HepG2 (cell line): Measurements from ENCODE around the gene LSS. TPM values are rescaled to one million over a fixed set of nuclear protein-coding genes. Genes with fewer than 3 reads are reported as not detected.

ENCODE experiments used
- ATAD3A ChIP-seq: sonication (generic); formaldehyde crosslinking; IDR thresholded peaks from 2 replicates; pipeline ENCODE4 v1.4.0; 2020; ENCODE audit warnings: missing genetic modification reagents
- DRAP1 ChIP-seq: IDR thresholded peaks from 2 replicates; pipeline ENCODE4 v1.6.1; 2016; ENCODE audit warnings: missing genetic modification reagents, missing compliant biosample characterization
- LBX2 ChIP-seq: sonication (generic); formaldehyde crosslinking; IDR thresholded peaks from 2 replicates; pipeline ENCODE4 v1.5.0; 2020; ENCODE audit warnings: missing genetic modification reagents, mild to moderate bottlenecking, borderline replicate concordance
- LCORL ChIP-seq, 2 experiments: fragments of 450-650 bp in 1 of 2; sonication (generic) in 1 of 2; formaldehyde crosslinking in 1 of 2; IDR thresholded peaks; 2 replicates each; pipeline versions ENCODE4 v1.5.0 to v1.6.1; 2017 to 2020; ENCODE audit warnings: antibody characterized with exemption in 1 of 2, missing genetic modification reagents in 1 of 2
- MED8 ChIP-seq: sonication (generic); formaldehyde crosslinking; IDR thresholded peaks from 2 replicates; pipeline ENCODE4 v1.8.1; 2023; ENCODE audit warnings: mild to moderate bottlenecking, missing genetic modification reagents; ENCODE audit not compliant: insufficient replicate concordance
- NBN ChIP-seq: fragments of 450-650 bp; conservative IDR thresholded peaks from 2 replicates; pipeline ENCODE4 v1.6.1; 2017
- PRPF4 ChIP-seq: fragments of 200-400 bp; formaldehyde crosslinking; IDR thresholded peaks from 2 replicates; pipeline ENCODE4 v1.6.1; 2016; ENCODE audit warnings: low read length, low read depth; ENCODE audit not compliant: poor library complexity, severe bottlenecking
- SRSF9 ChIP-seq: fragments of 200-400 bp; formaldehyde crosslinking; IDR thresholded peaks from 2 replicates; pipeline ENCODE4 v1.6.1; 2018; ENCODE audit warnings: borderline replicate concordance, mild to moderate bottlenecking, low read depth, low read length; ENCODE audit not compliant: insufficient read depth, poor library complexity, severe bottlenecking
- THAP8 ChIP-seq: sonication (generic); formaldehyde crosslinking; IDR thresholded peaks from 2 replicates; pipeline ENCODE4 v1.5.1; 2020; ENCODE audit warnings: missing genetic modification reagents, mild to moderate bottlenecking, borderline replicate concordance
- ZBTB10 ChIP-seq: sonication (generic); formaldehyde crosslinking; IDR thresholded peaks from 2 replicates; pipeline ENCODE4 v1.4.0; 2020; ENCODE audit warnings: missing genetic modification reagents, borderline replicate concordance
- ZNF160 ChIP-seq: sonication (generic); formaldehyde crosslinking; IDR thresholded peaks from 2 replicates; pipeline ENCODE4 v1.8.0; 2022; ENCODE audit warnings: mild to moderate bottlenecking, inconsistent platforms, missing genetic modification reagents
- ZNF572 ChIP-seq: sonication (generic); formaldehyde crosslinking; IDR thresholded peaks from 2 replicates; pipeline ENCODE4 v1.5.1; 2020; ENCODE audit warnings: mild to moderate bottlenecking, missing genetic modification reagents
- ZNF605 ChIP-seq: sonication (generic); formaldehyde crosslinking; IDR thresholded peaks from 2 replicates; pipeline ENCODE4 v1.8.0; 2022; ENCODE audit warnings: mild to moderate bottlenecking, missing genetic modification reagents
- ZNF687 ChIP-seq: sonication (generic); formaldehyde crosslinking; IDR thresholded peaks from 2 replicates; pipeline ENCODE4 v1.5.1; 2020; ENCODE audit warnings: mild to moderate bottlenecking, missing genetic modification reagents, moderate library complexity
- ZNF737 ChIP-seq: sonication (generic); formaldehyde crosslinking; IDR thresholded peaks from 2 replicates; pipeline ENCODE4 v1.5.0; 2020; ENCODE audit warnings: missing genetic modification reagents, mild to moderate bottlenecking, borderline replicate concordance
- ZNF770 ChIP-seq: sonication (generic); formaldehyde crosslinking; IDR thresholded peaks from 2 replicates; pipeline ENCODE4 v1.5.0; 2020; ENCODE audit warnings: mild to moderate bottlenecking, missing genetic modification reagents
- polyA plus RNA-seq, 8 experiments: library from polyadenylated mRNA; depleted of rRNA in 3 of 8; stranded (reverse) in 7 of 8; unstranded in 1 of 8; fragments of >200 nt; fragmentation: Illumina TruSeq in 4 of 8; extraction: Trizol in 4 of 8; gene quantifications; 2 replicates each; pipeline versions ENCODE4 v1.2.1 to v1.2.3, GENCODE V29; 2011 to 2016; ENCODE audit warnings: low read depth in 4 of 8, missing spikeins in 1 of 8, mixed read lengths in 1 of 8; ENCODE audit not compliant: insufficient read depth in 1 of 8
- total RNA-seq, 5 experiments: library from RNA; depleted of rRNA; stranded (reverse); fragments of >200 nt; fragmentation: Illumina TruSeq; extraction: Trizol; gene quantifications; 2 replicates each; pipeline ENCODE4 v1.2.3, GENCODE V29; 2016; ENCODE audit warnings: low read depth in 1 of 5

LSS gene
- total and polyA plus RNA-seq, 2 of the 13 experiments (the other 11 are each of a cell fraction or from before 2014, with no cell fraction given) = 72.6 to 113 TPM

- peak; percentile 99 for TF ChIP-seq ZBTB10
- TF ChIP-seq ATAD3A = no peak
- TF ChIP-seq MED8 (CRISPR knock-in tag) = peak; percentile 93
- no peak for TF ChIP-seq THAP8 (CRISPR knock-in tag)
- no peak for TF ChIP-seq PRPF4
- TF ChIP-seq SRSF9 = no peak
- TF ChIP-seq ZNF687 (CRISPR knock-in tag) = peak; percentile 98
- TF ChIP-seq DRAP1 (CRISPR knock-in tag) = peak; percentile 99
- TF ChIP-seq ZNF160 (CRISPR knock-in tag) = no peak; the same call in 1 of the 2 replicates
- TF ChIP-seq ZNF770 (CRISPR knock-in tag) = peak; percentile 61; the same call in 1 of the 2 replicates
- peak; percentile 77; the same call in 1 of the 2 replicates for TF ChIP-seq LBX2 (CRISPR knock-in tag)
- TF ChIP-seq LCORL (IDR thresholded peaks at IDR 0.05) = no peak
- peak; percentile 91 for TF ChIP-seq LCORL (CRISPR knock-in tag; IDR thresholded peaks at IDR 0.05)
- no peak for TF ChIP-seq ZNF737 (CRISPR knock-in tag)
- TF ChIP-seq ZNF605 = peak; percentile 87
- peak; percentile 14; the same call in 1 of the 2 replicates for TF ChIP-seq ZNF572
- no peak for TF ChIP-seq NBN
These were observed 72.8 kb downstream of the LSS start, which contains the start of gene FTCD (continued) for GRCh38 chr21:46155514-46156377.
